Transverse colon (tissue), 4 donors: Measurements from ENCODE around the gene ROS1.

Experiments used
- CTCF ChIP-seq, 5 experiments: fragments of 200-600 bp in 3 of 5; fragments of 450-650 bp in 2 of 5; sonication (generic) in 3 of 5; IDR thresholded peaks; 1 replicate in 2 of 5; 2 replicates in 3 of 5; pipeline ENCODE4 v1.5.1; 2016 to 2017; ENCODE audit warnings: antibody characterized with exemption in 5 of 5, inconsistent platforms in 3 of 5, mild to moderate bottlenecking in 2 of 5, moderate library complexity in 1 of 5
- EP300 ChIP-seq: sonication (generic); formaldehyde crosslinking; IDR thresholded peaks from one replicate; pipeline ENCODE4 v1.6.1; 2017; ENCODE audit warnings: antibody characterized with exemption, low read depth
- POLR2A ChIP-seq: fragments of 450-650 bp; IDR thresholded peaks from one replicate; pipeline ENCODE4 v1.6.1; 2016; ENCODE audit warnings: antibody characterized with exemption, mild to moderate bottlenecking, moderate library complexity
- POLR2AphosphoS5 ChIP-seq, 3 donors: sonication (generic); formaldehyde crosslinking; IDR thresholded peaks; one replicate each; pipeline ENCODE4 v1.6.1; 2016; ENCODE audit warnings: antibody characterized with exemption in 3 of 3

DNA sequence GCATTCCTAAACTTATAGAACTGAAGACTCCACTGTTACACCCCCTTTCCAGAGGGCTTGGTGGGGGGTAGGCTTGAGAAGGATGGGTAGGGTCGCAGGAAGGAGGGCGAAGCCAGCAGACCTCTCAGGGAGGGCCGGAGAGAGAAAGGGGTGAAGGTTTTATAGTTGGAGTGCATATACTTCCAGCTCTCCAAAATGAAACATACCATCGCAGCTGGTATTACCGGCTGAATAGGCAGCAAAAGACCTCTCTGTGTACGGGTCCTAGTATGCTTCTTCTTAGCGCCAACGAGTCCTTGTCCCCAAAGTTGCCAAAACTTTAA is 161.4 kb downstream of the ROS1 start:
- TF ChIP-seq CTCF (IDR thresholded peaks at IDR 0.05) (no peak), POLR2A (no peak), POLR2AphosphoS5 (IDR thresholded peaks at IDR 0.05) (no peak), EP300 (no peak)
